ENCODE results near the gene TEX11.
"Not testable (repeated sequence)": the region's sequence is repeated elsewhere in the genome, so short reads cannot be mapped to it uniquely, and the experiment has no call there.

TEX11 gene

GRCh38 chrX:70826715-70827114 is 81.8 kb downstream of the TEX11 start:
- Histone ChIP-seq H3K9ac (ENCODE audit: low read length) (no peak overlapping the region), H3K36me3 (replicated peaks; ENCODE audit: low read depth, low read length) (no peaks in the 10 kb centered on the region), H3K4me1 (ENCODE audit: low read length) (no peaks in the 10 kb centered on the region), H2AFZ (ENCODE audit: low read depth, low read length) (no peak overlapping the region), H3K79me2 (ENCODE audit: low read length) (no peaks in the 10 kb centered on the region), H3K4me3 (ENCODE audit: low read length) (no peak overlapping the region), H3K4me2 (ENCODE audit: low read length) (no peak overlapping the region), H3K27me3 (ENCODE audit: low read depth, low read length) (no peaks in the 10 kb centered on the region), H3K27ac (ENCODE audit: low read length) (no peak overlapping the region), H3K9me3 (ENCODE audit: insufficient read depth, low read length) (no peaks in the 10 kb centered on the region), H4K20me1 (ENCODE audit: insufficient read depth, low read length) (no peaks in the 10 kb centered on the region)
- TF ChIP-seq, protein P1, sequence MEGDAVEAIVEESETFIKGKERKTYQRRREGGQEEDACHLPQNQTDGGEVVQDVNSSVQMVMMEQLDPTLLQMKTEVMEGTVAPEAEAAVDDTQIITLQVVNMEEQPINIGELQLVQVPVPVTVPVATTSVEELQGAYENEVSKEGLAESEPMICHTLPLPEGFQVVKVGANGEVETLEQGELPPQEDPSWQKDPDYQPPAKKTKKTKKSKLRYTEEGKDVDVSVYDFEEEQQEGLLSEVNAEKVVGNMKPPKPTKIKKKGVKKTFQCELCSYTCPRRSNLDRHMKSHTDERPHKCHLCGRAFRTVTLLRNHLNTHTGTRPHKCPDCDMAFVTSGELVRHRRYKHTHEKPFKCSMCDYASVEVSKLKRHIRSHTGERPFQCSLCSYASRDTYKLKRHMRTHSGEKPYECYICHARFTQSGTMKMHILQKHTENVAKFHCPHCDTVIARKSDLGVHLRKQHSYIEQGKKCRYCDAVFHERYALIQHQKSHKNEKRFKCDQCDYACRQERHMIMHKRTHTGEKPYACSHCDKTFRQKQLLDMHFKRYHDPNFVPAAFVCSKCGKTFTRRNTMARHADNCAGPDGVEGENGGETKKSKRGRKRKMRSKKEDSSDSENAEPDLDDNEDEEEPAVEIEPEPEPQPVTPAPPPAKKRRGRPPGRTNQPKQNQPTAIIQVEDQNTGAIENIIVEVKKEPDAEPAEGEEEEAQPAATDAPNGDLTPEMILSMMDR (IDR thresholded peaks at IDR 0.05; ENCODE audit: low read depth, low read length): no peak
- TF ChIP-seq EZH2phosphoT487 (IDR thresholded peaks at IDR 0.05; ENCODE audit: low read depth): no peak

GRCh38 chrX:70825366-70825765 is 83.1 kb downstream of the TEX11 start:
- Histone ChIP-seq H3K4me2 (ENCODE audit: low read length) (no peak overlapping the region), H3K36me3 (replicated peaks; ENCODE audit: low read depth, low read length) (no peaks in the 10 kb centered on the region), H3K27ac (ENCODE audit: low read length) (no peak overlapping the region), H4K20me1 (ENCODE audit: insufficient read depth, low read length) (no peaks in the 10 kb centered on the region), H3K79me2 (ENCODE audit: low read length) (no peaks in the 10 kb centered on the region), H3K9me3 (ENCODE audit: insufficient read depth, low read length) (no peaks in the 10 kb centered on the region), H3K27me3 (ENCODE audit: low read depth, low read length) (no peaks in the 10 kb centered on the region), H3K4me1 (ENCODE audit: low read length) (no peaks in the 10 kb centered on the region), H2AFZ (ENCODE audit: low read depth, low read length) (no peak overlapping the region), H3K9ac (ENCODE audit: low read length) (no peak overlapping the region), H3K4me3 (ENCODE audit: low read length) (no peak overlapping the region)
- TF ChIP-seq EZH2phosphoT487 (IDR thresholded peaks at IDR 0.05; ENCODE audit: low read depth): no peak
- TF ChIP-seq, protein P1 (IDR thresholded peaks at IDR 0.05; ENCODE audit: low read depth, low read length): no peak

DNA sequence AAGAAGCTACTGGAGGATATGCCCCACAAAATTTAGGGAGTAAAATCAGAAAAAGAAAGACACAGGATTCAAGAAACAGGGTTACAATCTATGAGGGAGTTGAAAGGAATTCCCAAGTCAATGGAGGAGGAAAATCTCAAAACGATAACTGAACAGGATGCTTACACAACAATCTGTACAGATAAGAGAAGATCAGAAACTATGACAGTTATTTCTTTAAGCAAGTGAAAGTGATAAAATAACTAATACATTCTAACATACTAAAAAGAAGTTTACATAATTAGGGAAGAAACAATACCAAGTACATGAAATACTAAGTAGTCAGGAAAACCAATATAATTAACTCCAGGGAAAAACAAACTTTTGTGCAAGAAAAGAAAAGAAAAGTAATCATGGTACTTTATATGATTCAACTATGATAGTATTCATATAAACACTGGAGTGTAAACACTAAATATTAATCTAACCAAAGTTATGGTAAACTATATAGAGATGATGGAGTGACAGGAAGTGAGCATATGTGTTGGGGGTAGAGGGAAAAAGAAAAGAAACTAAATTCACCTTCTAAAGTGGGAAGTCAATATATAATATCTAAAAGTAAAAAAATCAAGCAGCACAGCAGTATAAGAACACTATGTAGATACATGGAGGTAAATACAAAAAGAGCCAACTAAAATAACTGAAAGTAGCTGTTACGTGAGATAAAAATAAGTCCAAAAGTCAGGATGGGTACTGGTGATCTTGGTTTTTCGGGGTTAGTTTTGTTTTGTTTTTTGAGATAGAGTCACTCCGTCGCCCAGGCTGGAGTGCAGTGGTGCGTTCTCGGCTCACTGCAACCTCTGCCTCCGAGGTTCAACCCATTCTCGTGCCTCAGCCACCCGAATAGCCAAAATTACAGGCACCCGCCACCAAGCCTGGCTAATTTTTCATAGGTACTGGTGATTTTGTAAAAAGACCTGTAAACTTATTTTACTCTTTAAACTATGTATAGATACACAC is 99.3 kb downstream of the TEX11 start:
- H3K79me2 ChIP-seq (ENCODE audit: low read length): no peaks in the 10 kb centered on the region
- H2AFZ ChIP-seq (ENCODE audit: low read depth, low read length): no peak overlapping the region
- no peak overlapping the region for H3K27ac ChIP-seq (ENCODE audit: low read length)
- H3K4me1 ChIP-seq (ENCODE audit: low read length): no peaks in the 10 kb centered on the region
- TF ChIP-seq EZH2phosphoT487 (IDR thresholded peaks at IDR 0.05; ENCODE audit: low read depth): no peak
- TF ChIP-seq, protein P1 (IDR thresholded peaks at IDR 0.05; ENCODE audit: low read depth, low read length): no peak
- no peaks in the 10 kb centered on the region for H3K36me3 ChIP-seq (replicated peaks; ENCODE audit: low read depth, low read length)
- no peaks in the 10 kb centered on the region for H4K20me1 ChIP-seq (ENCODE audit: insufficient read depth, low read length)
- H3K9ac ChIP-seq (ENCODE audit: low read length): no peak overlapping the region
- no peak overlapping the region for H3K4me2 ChIP-seq (ENCODE audit: low read length)
- no peak overlapping the region for H3K4me3 ChIP-seq (ENCODE audit: low read length)
- H3K9me3 ChIP-seq (ENCODE audit: insufficient read depth, low read length): no peaks in the 10 kb centered on the region
- H3K27me3 ChIP-seq (ENCODE audit: low read depth, low read length): no peaks in the 10 kb centered on the region

DNA sequence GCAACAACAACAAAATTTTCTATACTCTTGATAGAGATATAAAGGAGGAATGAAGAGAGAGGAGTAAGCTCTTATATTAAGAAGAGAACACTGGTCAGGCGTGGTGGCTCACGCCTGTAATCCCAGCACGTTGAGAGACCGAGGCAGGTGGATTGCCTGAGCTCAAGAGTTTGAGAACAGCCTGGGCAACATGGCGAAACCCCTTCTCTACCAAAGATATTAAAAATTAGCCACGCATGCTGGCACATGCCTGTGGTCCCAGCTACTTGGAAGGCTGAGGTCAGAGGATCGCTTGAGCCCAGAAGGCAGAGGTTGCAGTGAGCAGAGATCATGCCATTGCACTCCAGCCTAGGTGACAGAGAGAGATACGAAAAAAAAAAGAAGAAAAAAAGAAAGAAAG is 102.4 kb downstream of the TEX11 start:
- no peaks in the 10 kb centered on the region for H3K27me3 ChIP-seq (ENCODE audit: low read depth, low read length)

GRCh38 chrX:70796742-70797141 is 111.8 kb downstream of the TEX11 start:
- not testable (repeated sequence) for H3K9me3 ChIP-seq (ENCODE audit: insufficient read depth, low read length); H3K27ac ChIP-seq (ENCODE audit: low read length)

More for the DNA sequence above, 102.4 kb downstream of the TEX11 start:
- H4K20me1 ChIP-seq (ENCODE audit: insufficient read depth, low read length): no peaks in the 10 kb centered on the region
- no peaks in the 10 kb centered on the region for H3K9me3 ChIP-seq (ENCODE audit: insufficient read depth, low read length)
- no peaks in the 10 kb centered on the region for H3K36me3 ChIP-seq (replicated peaks; ENCODE audit: low read depth, low read length)
- H3K79me2 ChIP-seq (ENCODE audit: low read length): no peaks in the 10 kb centered on the region
- TF ChIP-seq EZH2phosphoT487 (IDR thresholded peaks at IDR 0.05; ENCODE audit: low read depth): no peak
- TF ChIP-seq, protein P1 (IDR thresholded peaks at IDR 0.05; ENCODE audit: low read depth, low read length): no peak
- H3K4me3 ChIP-seq (ENCODE audit: low read length): no peak overlapping the region
- H3K4me1 ChIP-seq (ENCODE audit: low read length): no peaks in the 10 kb centered on the region
- no peak overlapping the region for H2AFZ ChIP-seq (ENCODE audit: low read depth, low read length)
- H3K9ac ChIP-seq (ENCODE audit: low read length): no peak overlapping the region
- no peak overlapping the region for H3K4me2 ChIP-seq (ENCODE audit: low read length)
- H3K27ac ChIP-seq (ENCODE audit: low read length): no peak overlapping the region

More at GRCh38 chrX:70796742-70797141, 111.8 kb downstream of the TEX11 start:
- H3K4me3 ChIP-seq (ENCODE audit: low read length); H3K4me2 ChIP-seq (ENCODE audit: low read length); H3K79me2 ChIP-seq (ENCODE audit: low read length); H2AFZ ChIP-seq (ENCODE audit: low read depth, low read length); H3K9ac ChIP-seq (ENCODE audit: low read length); H3K36me3 ChIP-seq (replicated peaks; ENCODE audit: low read depth, low read length); H3K4me1 ChIP-seq (ENCODE audit: low read length); H4K20me1 ChIP-seq (ENCODE audit: insufficient read depth, low read length); H3K27me3 ChIP-seq (ENCODE audit: low read depth, low read length): not testable (repeated sequence)

Measured in OCI-LY3 (cell line).